Nephron (organoid): Measurements from ENCODE around the gene COIL.

Source experiments
- H3K27ac Mint-ChIP-seq, 3 experiments: 2 replicates each; pipeline ENCODE4 v1.8.0; 2020; ENCODE audit warnings: mixed read lengths in 3 of 3, mild to moderate bottlenecking in 2 of 3, moderate library complexity in 1 of 3
- H3K27me3 Mint-ChIP-seq: 2 replicates; pipeline ENCODE4 v1.8.0; 2021; ENCODE audit warnings: low read depth, mild to moderate bottlenecking, moderate library complexity, mixed read lengths
- H3K36me3 Mint-ChIP-seq: 2 replicates; pipeline ENCODE4 v1.8.0; 2020; ENCODE audit warnings: low read depth, mixed read lengths
- H3K4me1 Mint-ChIP-seq: 2 replicates; pipeline ENCODE4 v1.8.0; 2020; ENCODE audit warnings: mixed read lengths
- H3K4me3 Mint-ChIP-seq, 3 experiments: 2 replicates each; pipeline ENCODE4 v1.8.0; 2020; ENCODE audit warnings: mild to moderate bottlenecking in 3 of 3, mixed read lengths in 3 of 3, moderate library complexity in 2 of 3
- H3K9me3 Mint-ChIP-seq: 2 replicates; pipeline ENCODE4 v1.8.0; 2020; ENCODE audit warnings: mixed read lengths
- CTCF ChIP-seq, 3 experiments: fragments of 200-600 bp; sonication (generic); IDR thresholded peaks; one replicate each; pipeline ENCODE4 v1.5.0; 2021; ENCODE audit warnings: antibody characterized with exemption in 3 of 3; ENCODE audit not compliant: unreplicated experiment in 3 of 3

COIL gene

DNA sequence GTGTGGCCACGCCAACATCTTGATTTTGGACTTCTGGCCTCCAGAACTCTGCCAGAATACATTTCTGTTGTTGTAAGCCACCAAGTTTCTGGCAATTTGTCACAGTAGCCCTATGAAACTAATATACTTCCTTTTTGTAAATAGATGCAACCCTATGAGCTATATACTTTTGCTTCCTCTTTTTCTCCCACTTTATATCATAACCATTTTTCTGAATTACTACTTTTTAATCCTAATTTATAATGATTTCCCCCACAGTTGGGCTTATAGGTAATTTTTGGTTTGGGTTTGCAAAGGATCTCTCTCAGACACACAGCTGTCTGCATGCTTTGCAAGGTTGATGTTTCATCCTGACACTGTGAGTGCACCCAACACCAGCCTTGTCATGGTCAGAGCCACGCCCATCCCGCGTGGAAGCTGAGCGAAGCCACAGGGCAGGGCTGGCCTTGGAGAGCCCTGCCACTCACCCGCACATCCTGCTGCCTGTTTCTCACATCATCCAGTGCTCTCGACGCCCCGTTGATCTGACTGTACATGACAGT lies 52.8 kb downstream of the COIL start:
- Mint-ChIP-seq H3K4me3 (no peak overlapping the region), H3K4me1 (no peaks in the 10 kb centered on the region), H3K27ac (no peak overlapping the region), H3K9me3 (peaks cover 4% of the 10 kb centered on the region), H3K36me3 (peaks cover 44% of the 10 kb centered on the region), H3K27me3 (peaks cover 4% of the 10 kb centered on the region)
- TF ChIP-seq CTCF (IDR thresholded peaks at IDR 0.05; ENCODE audit: unreplicated experiment in 3 of 3), result no peak

- no peak overlapping the region for H3K4me3 Mint-ChIP-seq
- peaks cover 63% of the 10 kb centered on the region for H3K36me3 Mint-ChIP-seq
- H3K27me3 Mint-ChIP-seq, result peaks cover 2% of the 10 kb centered on the region
- H3K27ac Mint-ChIP-seq, result no peak overlapping the region
- peaks cover 4% of the 10 kb centered on the region for H3K9me3 Mint-ChIP-seq
- H3K4me1 Mint-ChIP-seq, result peaks cover 9% of the 10 kb centered on the region
- no peak for TF ChIP-seq CTCF (IDR thresholded peaks at IDR 0.05; ENCODE audit: unreplicated experiment in 3 of 3)
Measured at GRCh38 chr17:56903560-56903959, 57.3 kb downstream of the COIL start.

- peaks cover 55% of the 10 kb centered on the region for H3K36me3 Mint-ChIP-seq
- H3K27ac Mint-ChIP-seq, result no peak overlapping the region
- TF ChIP-seq CTCF (IDR thresholded peaks at IDR 0.05; ENCODE audit: unreplicated experiment in 3 of 3), result no peak
- no peak overlapping the region for H3K4me3 Mint-ChIP-seq
- peaks cover 4% of the 10 kb centered on the region for H3K9me3 Mint-ChIP-seq
- H3K4me1 Mint-ChIP-seq, result peaks cover 9% of the 10 kb centered on the region
- H3K27me3 Mint-ChIP-seq, result no peaks in the 10 kb centered on the region
Measured at GRCh38 chr17:56902348-56902747, 58.5 kb downstream of the COIL start.

DNA sequence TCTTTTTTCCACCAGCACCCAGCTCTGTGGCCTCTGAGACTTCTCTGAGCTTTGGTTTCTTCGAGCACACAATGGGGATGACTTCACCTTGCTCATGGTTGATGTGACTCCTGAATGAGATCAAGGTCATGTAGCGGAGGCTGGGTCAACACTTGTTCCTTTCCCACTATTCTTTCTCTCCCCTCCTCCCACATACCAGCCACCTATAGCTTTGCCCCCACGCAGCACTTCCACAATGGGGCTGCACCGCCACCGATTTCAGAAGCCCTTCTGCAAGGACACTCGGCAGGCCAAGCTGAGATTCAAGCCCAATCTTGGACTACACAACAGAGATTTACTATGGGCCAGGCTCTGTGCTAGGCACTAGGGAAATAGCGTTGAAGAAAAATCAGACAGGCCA lies 61.4 kb downstream of the COIL start:
- no peak overlapping the region for H3K27ac Mint-ChIP-seq
- peaks cover 24% of the 10 kb centered on the region for H3K4me1 Mint-ChIP-seq
- peaks cover 4% of the 10 kb centered on the region for H3K9me3 Mint-ChIP-seq
- TF ChIP-seq CTCF (IDR thresholded peaks at IDR 0.05; ENCODE audit: unreplicated experiment in 3 of 3), result no peak
- H3K4me3 Mint-ChIP-seq, result no peak overlapping the region
- H3K27me3 Mint-ChIP-seq, result no peaks in the 10 kb centered on the region
- peaks cover 42% of the 10 kb centered on the region for H3K36me3 Mint-ChIP-seq

GRCh38 chr17:56898874-56899273 lies 62.0 kb downstream of the COIL start:
- H3K27ac Mint-ChIP-seq, result no peak overlapping the region
- peaks cover 36% of the 10 kb centered on the region for H3K36me3 Mint-ChIP-seq
- no peaks in the 10 kb centered on the region for H3K27me3 Mint-ChIP-seq
- no peak for TF ChIP-seq CTCF (IDR thresholded peaks at IDR 0.05; ENCODE audit: unreplicated experiment in 3 of 3)
- no peaks in the 10 kb centered on the region for H3K9me3 Mint-ChIP-seq
- peaks cover 24% of the 10 kb centered on the region for H3K4me1 Mint-ChIP-seq
- no peak overlapping the region for H3K4me3 Mint-ChIP-seq

- Mint-ChIP-seq H3K4me3 (no peak overlapping the region), H3K9me3 (no peaks in the 10 kb centered on the region), H3K36me3 (peaks cover 31% of the 10 kb centered on the region), H3K27ac (no peak overlapping the region), H3K27me3 (no peaks in the 10 kb centered on the region), H3K4me1 (peaks cover 24% of the 10 kb centered on the region)
- TF ChIP-seq CTCF (IDR thresholded peaks at IDR 0.05; ENCODE audit: unreplicated experiment in 3 of 3), result no peak
Measured at GRCh38 chr17:56897646-56898424, 63.0 kb downstream of the COIL start.
